Measurements from ENCODE around the gene KLF13.

Gene KLF13

GRCh38 chr15:31379042-31379441 is 52.4 kb downstream of the KLF13 start:
- no peak for TF ChIP-seq POLR2A (IDR thresholded peaks at IDR 0.05; ENCODE audit: extremely low read depth, insufficient read length)
- no peak overlapping the region for H3K4me3 ChIP-seq (ENCODE audit: low read depth, low read length)
- DNase-seq (ENCODE audit: low read depth) = no peak

GRCh38 chr15:31379577-31379976 is 52.9 kb downstream of the KLF13 start:
- DNase-seq (ENCODE audit: low read depth) = no peak
- TF ChIP-seq CTCF (IDR thresholded peaks at IDR 0.05; ENCODE audit: low read depth, low read length) (no peak), MYC (IDR thresholded peaks at IDR 0.05; ENCODE audit: low read depth, low read length) (no peak), POLR2A (IDR thresholded peaks at IDR 0.05; ENCODE audit: extremely low read depth, insufficient read length) (no peak), MAX (IDR thresholded peaks at IDR 0.05; ENCODE audit: low read depth, low read length) (no peak)
- no peak overlapping the region for H3K4me3 ChIP-seq (ENCODE audit: low read depth, low read length)

GRCh38 chr15:31381801-31382712 is 55.4 kb downstream of the KLF13 start:
- TF ChIP-seq POLR2A (IDR thresholded peaks at IDR 0.05; ENCODE audit: extremely low read depth, insufficient read length) (no peak), MYC (IDR thresholded peaks at IDR 0.05; ENCODE audit: low read depth, low read length) (no peak), CTCF (IDR thresholded peaks at IDR 0.05; ENCODE audit: low read depth, low read length) (no peak), MAX (IDR thresholded peaks at IDR 0.05; ENCODE audit: low read depth, low read length) (no peak)
- H3K4me3 ChIP-seq (ENCODE audit: low read depth, low read length) = no peak overlapping the region
- no peak for DNase-seq (ENCODE audit: low read depth)

- TF ChIP-seq MAX (IDR thresholded peaks at IDR 0.05; ENCODE audit: low read depth, low read length) = no peak
- TF ChIP-seq CTCF (IDR thresholded peaks at IDR 0.05; ENCODE audit: low read depth, low read length) = no peak
- TF ChIP-seq POLR2A (IDR thresholded peaks at IDR 0.05; ENCODE audit: extremely low read depth, insufficient read length) = no peak
- TF ChIP-seq MYC (IDR thresholded peaks at IDR 0.05; ENCODE audit: low read depth, low read length) = no peak
- no peak overlapping the region for H3K4me3 ChIP-seq (ENCODE audit: low read depth, low read length)
- no peak for DNase-seq (ENCODE audit: low read depth)
Measured at GRCh38 chr15:31382713-31383045, 56.0 kb downstream of the KLF13 start.

- TF ChIP-seq POLR2A (IDR thresholded peaks at IDR 0.05; ENCODE audit: extremely low read depth, insufficient read length) (no peak), MYC (IDR thresholded peaks at IDR 0.05; ENCODE audit: low read depth, low read length) (no peak), MAX (IDR thresholded peaks at IDR 0.05; ENCODE audit: low read depth, low read length) (no peak), CTCF (IDR thresholded peaks at IDR 0.05; ENCODE audit: low read depth, low read length) (no peak)
- DNase-seq (ENCODE audit: low read depth) = no peak
- H3K4me3 ChIP-seq (ENCODE audit: low read depth, low read length) = no peak overlapping the region
Measured at GRCh38 chr15:31383139-31383538, 56.5 kb downstream of the KLF13 start.

GRCh38 chr15:31384568-31384967 is 57.9 kb downstream of the KLF13 start:
- H3K4me3 ChIP-seq (ENCODE audit: low read depth, low read length) = no peak overlapping the region
- DNase-seq (ENCODE audit: low read depth) = no peak
- TF ChIP-seq POLR2A (IDR thresholded peaks at IDR 0.05; ENCODE audit: extremely low read depth, insufficient read length) = no peak
- TF ChIP-seq CTCF (IDR thresholded peaks at IDR 0.05; ENCODE audit: low read depth, low read length) = no peak
- TF ChIP-seq MYC (IDR thresholded peaks at IDR 0.05; ENCODE audit: low read depth, low read length) = no peak
- TF ChIP-seq MAX (IDR thresholded peaks at IDR 0.05; ENCODE audit: low read depth, low read length) = no peak
